ES-I3 (cell line): Measurements from ENCODE around the gene SHISA4.
"Not testable (repeated sequence)": the region's sequence is repeated elsewhere in the genome, so short reads cannot be mapped to it uniquely, and the experiment has no call there.

Source experiments
- H3K36me3 ChIP-seq: 2 replicates; pipeline ENCODE4 v1.6.1; 2013; ENCODE audit warnings: mild to moderate bottlenecking, low read length, control low read depth, moderate library complexity; ENCODE audit not compliant: insufficient read depth
- H3K4me1 ChIP-seq: 2 replicates; pipeline ENCODE4 v1.6.1; 2013; ENCODE audit warnings: mild to moderate bottlenecking, control low read depth, low read length; ENCODE audit not compliant: insufficient read depth
- H3K9ac ChIP-seq: 2 replicates; pipeline ENCODE4 v1.6.1; 2013; ENCODE audit warnings: low read depth, mild to moderate bottlenecking, low read length, moderate library complexity
- H3K9me3 ChIP-seq: 2 replicates; pipeline ENCODE4 v1.6.1; 2013; ENCODE audit warnings: mild to moderate bottlenecking, low read length, moderate library complexity; ENCODE audit not compliant: control insufficient read depth, insufficient read depth

Gene SHISA4

GRCh38 chr1:201899683-201900429 lies 11.2 kb downstream of the SHISA4 start:
- H3K9me3 ChIP-seq: no peaks in the 10 kb centered on the region
- H3K36me3 ChIP-seq: no peaks in the 10 kb centered on the region
- H3K9ac ChIP-seq: no peak overlapping the region

GRCh38 chr1:201900476-201900875 lies 11.8 kb downstream of the SHISA4 start:
- Histone ChIP-seq H3K9me3 (no peaks in the 10 kb centered on the region), H3K36me3 (no peaks in the 10 kb centered on the region), H3K4me1 (peaks cover 14% of the 10 kb centered on the region), H3K9ac (no peak overlapping the region)

More at GRCh38 chr1:201899683-201900429, 11.2 kb downstream of the SHISA4 start:
- peaks cover 16% of the 10 kb centered on the region for H3K4me1 ChIP-seq

GRCh38 chr1:201901036-201901435 lies 12.3 kb downstream of the SHISA4 start:
- not testable (repeated sequence) for H3K9me3 ChIP-seq, H3K36me3 ChIP-seq, H3K9ac ChIP-seq
- peaks cover 13% of the 10 kb centered on the region for H3K4me1 ChIP-seq

DNA sequence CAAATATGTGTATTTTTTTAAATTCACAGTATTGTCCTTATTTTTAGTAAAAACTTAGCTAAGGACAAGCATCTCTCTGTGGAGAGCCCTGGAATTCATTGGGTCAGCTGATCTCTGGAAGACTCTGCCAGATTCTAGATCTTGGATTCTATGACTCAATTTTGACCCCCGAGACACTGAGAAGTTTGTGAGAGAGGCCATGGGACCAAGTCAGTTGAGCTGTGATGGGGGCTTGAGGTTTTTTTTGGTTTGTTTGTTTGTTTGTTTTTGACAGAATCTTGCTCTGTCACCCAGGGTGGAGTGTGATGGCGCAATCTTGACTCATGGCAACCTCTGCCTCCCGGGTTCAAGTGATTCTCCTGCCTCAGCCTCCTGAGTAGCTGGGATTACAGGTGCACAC lies 13.5 kb downstream of the SHISA4 start:
- Histone ChIP-seq H3K9ac (no peak overlapping the region), H3K9me3 (no peaks in the 10 kb centered on the region), H3K36me3 (no peaks in the 10 kb centered on the region), H3K4me1 (peaks cover 8% of the 10 kb centered on the region)

GRCh38 chr1:201903135-201903534 lies 14.4 kb downstream of the SHISA4 start:
- Histone ChIP-seq H3K9ac (no peak overlapping the region), H3K4me1 (peaks cover 8% of the 10 kb centered on the region), H3K36me3 (no peaks in the 10 kb centered on the region), H3K9me3 (no peaks in the 10 kb centered on the region)

- H3K4me1 ChIP-seq: peaks cover 8% of the 10 kb centered on the region
Observed at GRCh38 chr1:201904579-201904978, 15.9 kb downstream of the SHISA4 start.

DNA sequence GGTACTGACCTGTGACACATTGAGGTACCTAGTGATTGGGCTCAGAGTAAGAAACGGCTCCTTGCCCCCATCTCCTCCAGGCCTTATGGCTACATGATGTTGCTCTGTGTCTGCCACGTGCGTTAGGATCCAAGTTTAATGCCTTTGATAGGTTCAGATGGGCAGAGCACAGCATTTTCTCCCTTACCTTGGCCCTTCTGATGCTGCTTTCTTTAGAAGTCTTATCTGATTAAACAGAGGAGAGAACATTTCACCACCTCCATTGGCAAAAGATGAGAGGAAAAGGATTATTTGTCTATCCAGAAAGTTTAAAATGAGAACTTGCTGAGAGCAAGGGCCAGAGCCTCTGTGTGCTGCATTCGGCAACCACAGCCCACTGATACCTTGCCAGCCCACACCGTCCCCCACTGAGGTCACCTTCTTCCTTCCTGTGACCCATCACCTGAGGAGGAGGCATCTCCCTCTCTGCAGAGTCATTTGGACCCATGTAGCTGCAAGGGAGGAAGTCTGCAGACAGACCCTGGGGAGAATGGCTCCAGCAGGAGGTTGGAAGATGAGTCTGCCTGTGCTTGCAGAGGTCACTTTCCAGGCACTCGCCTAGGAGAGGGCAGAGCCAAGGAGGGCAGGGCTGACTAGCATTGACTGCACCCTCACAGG lies 16.7 kb downstream of the SHISA4 start:
- no peak overlapping the region for H3K9ac ChIP-seq
- no peaks in the 10 kb centered on the region for H3K36me3 ChIP-seq
- H3K4me1 ChIP-seq: peaks cover 8% of the 10 kb centered on the region
- H3K9me3 ChIP-seq: no peaks in the 10 kb centered on the region

More at GRCh38 chr1:201904579-201904978, 15.9 kb downstream of the SHISA4 start:
- H3K9me3 ChIP-seq: no peaks in the 10 kb centered on the region
- no peaks in the 10 kb centered on the region for H3K36me3 ChIP-seq
- no peak overlapping the region for H3K9ac ChIP-seq

GRCh38 chr1:201906336-201906735 lies 17.6 kb downstream of the SHISA4 start:
- Histone ChIP-seq H3K9ac (no peak overlapping the region), H3K9me3 (no peaks in the 10 kb centered on the region), H3K4me1 (peaks cover 8% of the 10 kb centered on the region), H3K36me3 (no peaks in the 10 kb centered on the region)

DNA sequence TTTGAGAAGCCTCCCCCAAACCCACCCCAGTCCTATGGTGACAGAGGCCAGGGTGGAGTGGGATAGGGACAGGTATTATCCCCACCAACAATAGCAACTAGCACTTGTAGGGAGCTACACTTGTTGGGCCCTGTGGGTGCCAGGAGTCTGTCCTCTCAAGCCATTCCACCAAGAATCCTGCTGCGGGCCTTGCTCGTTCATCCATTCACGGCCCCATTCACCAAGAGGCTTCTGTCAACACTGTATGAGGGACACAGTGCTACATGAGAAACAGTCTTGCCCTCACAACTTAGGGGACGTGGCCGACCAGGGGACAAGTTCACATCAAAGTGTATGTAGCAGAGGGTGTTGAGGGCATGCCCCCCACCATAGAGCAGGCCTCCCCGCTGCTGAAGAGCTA lies 18.9 kb downstream of the SHISA4 start:
- Histone ChIP-seq H3K4me1 (peaks cover 8% of the 10 kb centered on the region), H3K36me3 (no peaks in the 10 kb centered on the region), H3K9me3 (no peaks in the 10 kb centered on the region), H3K9ac (no peak overlapping the region)

DNA sequence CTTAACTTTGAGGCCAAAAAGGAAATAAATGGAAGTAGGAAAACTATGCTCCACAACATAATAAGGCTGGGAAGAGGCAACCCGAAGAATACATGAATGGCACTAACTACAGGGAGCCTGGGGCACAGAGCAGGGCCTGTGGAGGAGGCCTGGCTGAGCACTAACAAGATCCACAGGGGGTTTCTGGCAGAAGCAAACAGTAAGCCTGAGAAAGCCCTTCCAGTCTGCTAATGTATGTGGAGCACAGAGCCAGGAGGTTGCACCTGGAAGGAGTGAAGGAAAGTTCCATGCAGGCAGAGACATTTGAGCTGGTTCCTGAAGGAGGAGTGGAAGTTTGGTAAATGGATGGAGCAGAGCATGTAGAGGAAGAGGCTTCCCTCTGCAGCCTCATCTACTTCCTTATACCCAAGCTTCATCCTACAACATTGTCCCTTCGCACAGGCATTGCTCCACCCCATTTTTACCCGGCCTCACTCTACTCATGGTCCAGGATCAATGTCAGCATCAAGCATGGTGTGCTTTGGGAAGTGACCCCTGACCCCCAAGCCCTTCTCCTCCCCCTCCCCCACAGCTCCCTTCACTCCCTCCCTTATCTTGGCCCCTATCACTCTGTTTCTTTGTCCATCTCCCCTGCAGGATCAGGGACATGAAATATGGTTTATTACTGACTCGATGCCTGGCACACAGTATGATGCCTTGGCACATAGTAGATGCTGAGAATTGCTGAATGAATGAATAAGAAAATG lies 23.3 kb downstream of the SHISA4 start:
- Histone ChIP-seq H3K4me1 (no peaks in the 10 kb centered on the region), H3K36me3 (no peaks in the 10 kb centered on the region), H3K9ac (no peak overlapping the region), H3K9me3 (no peaks in the 10 kb centered on the region)

DNA sequence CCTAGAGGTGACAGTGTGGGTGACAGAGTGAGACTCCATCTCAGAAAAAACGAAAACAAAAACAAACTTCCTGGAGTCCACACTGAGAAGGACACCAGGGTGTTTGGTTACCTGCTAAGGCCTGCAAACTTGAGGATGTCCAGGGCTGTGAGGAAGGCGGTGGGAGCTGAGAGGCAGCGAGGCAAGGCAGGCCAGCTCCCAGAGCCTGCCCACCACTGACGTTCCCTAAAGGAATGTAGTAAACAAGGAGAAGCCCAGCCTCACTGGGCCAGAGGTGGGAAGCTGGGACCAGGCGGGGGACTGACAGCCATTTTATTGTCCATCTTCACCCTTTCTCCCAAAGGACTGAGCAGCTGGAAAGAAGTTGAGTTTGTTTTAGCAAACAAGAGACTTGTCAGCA lies 24.1 kb downstream of the SHISA4 start:
- no peak overlapping the region for H3K9ac ChIP-seq
- H3K4me1 ChIP-seq: 0 out of 2 replicates have a peak, but pooled peaks cover 2% of the 10 kb centered on the region
- no peaks in the 10 kb centered on the region for H3K36me3 ChIP-seq
- H3K9me3 ChIP-seq: no peaks in the 10 kb centered on the region

GRCh38 chr1:201914456-201915235 lies 25.9 kb downstream of the SHISA4 start:
- Histone ChIP-seq H3K9me3 (no peaks in the 10 kb centered on the region), H3K9ac (no peak overlapping the region), H3K4me1 (0 out of 2 replicates have a peak, but pooled peaks cover 4% of the 10 kb centered on the region), H3K36me3 (no peaks in the 10 kb centered on the region)

DNA sequence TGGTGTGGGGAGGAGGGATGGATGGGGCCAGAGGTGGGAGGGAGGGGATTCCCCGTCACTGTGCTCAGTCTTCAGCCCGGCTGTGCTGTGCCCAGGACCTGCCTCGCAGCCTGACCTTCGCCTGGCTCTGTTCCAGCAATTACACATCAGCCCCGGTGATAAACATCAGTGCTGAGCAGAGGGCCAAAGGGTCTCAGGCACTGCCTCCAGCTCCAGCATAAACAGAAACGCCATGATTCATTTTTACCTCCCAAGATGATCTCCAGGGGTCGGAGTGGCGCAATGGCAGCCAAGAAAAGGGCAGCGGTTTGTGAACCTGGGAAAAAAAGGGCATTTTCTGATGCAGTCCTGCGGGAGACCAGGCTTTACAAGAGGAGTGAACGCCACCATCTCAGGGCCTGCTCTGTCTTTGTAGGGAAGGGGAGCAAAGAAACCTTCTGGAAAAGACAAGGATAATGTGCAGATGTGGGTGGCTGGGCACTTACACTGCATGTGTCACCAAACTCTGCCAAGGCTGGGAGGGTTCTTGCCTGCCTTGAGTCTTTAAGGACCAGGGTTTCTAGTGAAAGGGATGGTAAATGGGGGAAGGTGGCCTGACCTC lies 28.1 kb downstream of the SHISA4 start:
- Histone ChIP-seq H3K4me1 (0 out of 2 replicates have a peak, but pooled peaks cover 4% of the 10 kb centered on the region), H3K9ac (no peak overlapping the region), H3K36me3 (no peaks in the 10 kb centered on the region)

More for the DNA sequence above, 28.1 kb downstream of the SHISA4 start:
- no peaks in the 10 kb centered on the region for H3K9me3 ChIP-seq
